HG03469 (cell line): Measurements from ENCODE around the gene MRPL38.
"Not testable (repeated sequence)": the region's sequence is repeated elsewhere in the genome, so short reads cannot be mapped to it uniquely, and the experiment has no call there.

Source experiments
- ATAC-seq: cut with Tn5 transposase; IDR thresholded peaks from one replicate; pipeline ENCODE4 v1.9.1; 2021; ENCODE audit warnings: mild to moderate bottlenecking, moderate library complexity, moderate number of reproducible peaks; ENCODE audit not compliant: unreplicated experiment

MRPL38 gene

DNA sequence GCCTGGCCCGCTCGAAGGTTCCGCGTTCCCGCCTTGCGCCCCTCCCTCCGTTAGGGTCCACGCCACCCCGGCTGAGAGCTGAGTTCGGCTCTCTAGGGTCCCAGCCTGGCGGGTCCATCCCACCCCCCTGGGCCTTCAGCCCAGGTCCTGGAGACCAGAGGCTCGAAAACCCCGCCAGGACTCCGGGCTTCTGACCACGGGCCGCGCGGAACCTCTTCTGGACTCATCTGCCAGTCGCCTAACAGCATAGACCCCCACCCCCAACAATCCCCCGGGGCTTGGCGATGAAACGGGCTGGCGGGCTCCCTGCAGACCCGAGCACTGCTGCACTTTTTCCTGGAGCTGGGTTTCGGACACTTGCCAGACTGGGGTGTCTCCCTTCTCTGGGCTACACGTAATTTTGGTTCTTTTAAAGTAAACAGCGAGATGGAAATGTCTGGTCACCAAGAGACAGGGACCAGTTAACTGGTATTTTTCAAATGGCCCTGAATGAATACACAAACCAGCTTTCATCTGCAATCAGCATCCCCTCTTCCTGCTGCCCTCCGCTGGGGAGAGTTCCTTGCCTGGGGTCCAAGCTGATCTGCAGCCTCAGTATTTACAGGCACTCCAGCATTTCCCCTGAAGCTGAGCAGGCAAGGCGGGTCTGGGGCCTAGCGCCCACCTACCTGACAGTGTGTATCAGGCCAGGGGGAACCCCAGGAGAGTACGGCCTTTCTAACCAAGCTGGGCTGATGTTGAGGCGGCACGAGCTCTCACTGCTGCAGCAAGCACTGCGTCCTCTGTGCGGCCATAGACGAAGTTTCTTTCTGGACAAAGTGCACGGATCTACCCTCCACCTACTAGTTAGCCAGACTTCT lies 7.3 kb downstream of the MRPL38 start:
- ATAC-seq, result no peak

DNA sequence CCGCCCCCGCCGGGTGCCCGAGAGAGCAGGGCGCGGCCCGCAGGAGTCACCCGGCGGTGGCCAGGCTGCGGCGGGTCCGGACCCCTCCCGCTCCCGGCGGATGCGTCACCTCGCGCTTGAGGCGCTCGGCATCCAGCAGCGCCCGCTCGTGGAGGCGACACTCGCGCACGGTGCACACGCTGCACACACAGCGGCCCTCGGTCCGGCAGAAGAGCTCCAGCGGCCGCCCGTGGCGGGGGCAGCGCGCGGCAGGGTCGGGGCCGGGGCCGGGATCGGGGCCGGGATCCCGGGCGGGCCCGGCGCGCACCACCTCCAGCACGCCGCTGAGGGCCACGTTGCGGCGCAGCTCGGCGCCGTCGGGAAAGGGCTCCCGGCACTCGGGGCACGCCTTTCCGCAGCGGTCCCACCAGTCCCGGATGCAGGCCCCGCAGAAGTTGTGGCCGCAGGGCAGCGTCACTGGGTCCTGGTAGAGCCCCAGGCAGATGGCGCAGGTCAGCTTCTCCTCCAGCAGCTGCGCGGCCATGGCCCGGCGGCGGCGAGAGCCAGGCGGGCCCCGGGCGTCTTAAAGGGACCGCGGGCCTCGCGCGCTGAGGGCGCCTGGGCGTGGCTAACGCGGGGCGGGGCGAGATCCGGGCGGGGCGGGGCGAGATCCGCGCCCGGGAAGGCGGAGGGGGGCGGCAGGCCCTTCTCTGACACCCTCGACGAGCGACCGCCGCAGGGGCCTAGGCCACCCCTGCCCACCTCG lies 8.1 kb downstream of the MRPL38 start, which contains the start of gene TRIM65:
TRIM65 (minus strand) TSS at position 537 of the 745 bp plus-strand sequence; CDS start at position 523, 14 bp downstream.
- ATAC-seq, result no peak

- no peak for ATAC-seq
Observed at GRCh38 chr17:75895370-75896155, 9.1 kb downstream of the MRPL38 start.

DNA sequence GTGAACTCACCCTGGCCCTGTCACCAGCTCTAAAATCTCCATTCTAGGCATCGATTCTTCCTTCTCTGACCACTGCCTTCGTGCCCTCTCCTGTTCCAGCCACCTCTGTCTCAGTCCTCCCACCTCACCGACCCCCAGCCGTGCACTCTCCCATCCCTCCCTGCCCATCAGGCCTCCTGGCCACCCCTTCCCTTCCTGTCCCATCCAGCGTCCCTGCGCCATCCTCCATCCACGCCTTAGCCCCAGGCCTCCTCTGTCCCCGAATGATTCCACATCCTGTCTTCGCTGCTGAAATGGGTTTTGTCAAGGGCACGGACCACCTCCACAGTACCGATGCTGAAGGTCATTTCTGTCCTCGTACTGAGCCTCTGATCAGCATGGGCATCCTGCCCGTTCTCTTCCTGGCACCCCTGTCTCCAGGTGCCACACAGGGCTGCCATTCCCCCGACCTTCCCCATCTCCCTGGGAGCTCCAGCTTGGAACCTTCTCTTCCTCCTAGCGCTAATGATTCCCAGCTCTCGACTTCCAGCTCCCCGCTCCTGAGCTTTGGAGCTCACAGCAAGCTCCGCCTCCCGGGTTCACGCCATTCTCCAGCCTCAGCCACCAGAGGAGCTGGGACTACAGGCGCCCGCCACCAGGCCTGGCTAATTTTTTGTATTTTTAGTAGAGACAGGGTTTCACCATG lies 10.5 kb downstream of the MRPL38 start:
- ATAC-seq, result no peak

DNA sequence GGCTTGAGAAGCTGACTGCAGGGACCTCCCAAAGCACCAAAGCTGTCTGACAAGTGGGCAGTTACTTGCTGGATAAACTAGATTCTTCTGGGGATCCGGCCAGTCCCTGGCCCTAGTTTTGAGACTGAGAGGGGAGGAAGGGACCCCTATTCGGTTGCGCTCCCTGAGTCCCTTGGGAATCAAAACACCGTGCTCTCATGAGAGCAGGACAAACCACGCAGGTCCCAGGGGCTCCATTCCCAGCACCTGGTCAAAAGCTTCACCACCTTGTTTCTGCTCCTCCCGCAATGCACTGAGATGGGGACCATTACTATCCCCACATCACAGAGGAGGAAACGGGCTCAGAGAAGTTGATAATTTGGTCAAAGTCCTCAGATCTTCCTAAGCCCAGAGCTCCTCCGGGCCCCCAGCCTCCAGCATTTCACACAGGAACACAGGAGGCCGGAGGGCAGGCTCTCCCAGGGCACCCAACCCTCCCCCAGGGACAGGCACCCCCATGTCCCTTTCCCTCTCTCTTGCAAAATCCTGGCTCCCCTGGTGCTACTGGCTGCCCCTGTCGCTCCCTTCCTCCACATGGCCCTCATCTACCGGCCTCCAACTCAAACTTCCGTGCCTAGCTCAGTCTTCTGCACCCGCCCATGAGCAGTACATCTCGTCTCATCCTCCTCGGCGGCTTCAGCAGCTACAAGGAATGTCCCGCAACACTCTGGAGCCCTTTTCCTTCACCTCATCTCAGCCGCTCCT lies 11.2 kb downstream of the MRPL38 start:
- no peak for ATAC-seq

- no peak for ATAC-seq
Observed at GRCh38 chr17:75892556-75893224, 12.0 kb downstream of the MRPL38 start.

- no peak for ATAC-seq
Observed at GRCh38 chr17:75891605-75892555, 12.8 kb downstream of the MRPL38 start.

DNA sequence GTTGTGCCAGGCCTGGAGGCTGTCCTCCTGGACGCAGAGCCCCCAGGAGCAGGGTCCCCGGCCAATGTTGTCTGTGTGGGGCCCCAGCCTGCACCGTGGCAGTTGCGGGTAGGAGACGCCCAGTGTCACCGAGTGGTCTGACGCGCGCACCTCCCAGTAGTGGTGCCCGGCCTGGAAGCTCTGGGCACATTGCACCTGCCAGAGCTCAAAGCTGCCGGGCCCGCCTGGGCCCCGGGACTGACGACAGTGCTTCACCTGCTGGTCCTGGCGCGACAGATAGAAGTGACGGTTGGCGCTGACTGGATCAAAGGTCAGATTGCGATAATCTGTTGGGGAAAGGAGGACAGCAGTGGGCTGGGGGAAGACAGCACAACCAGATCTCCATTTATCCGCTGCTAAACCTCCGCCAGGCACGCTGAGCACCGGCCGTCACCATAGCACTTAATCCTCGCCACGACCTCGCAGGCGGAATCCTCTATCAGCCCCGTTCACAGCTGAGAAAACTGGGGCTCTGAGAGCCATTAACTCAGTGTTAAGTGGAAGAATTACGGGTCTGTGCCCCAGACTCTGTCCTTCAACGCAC lies 13.6 kb downstream of the MRPL38 start:
- ATAC-seq, result no peak

DNA sequence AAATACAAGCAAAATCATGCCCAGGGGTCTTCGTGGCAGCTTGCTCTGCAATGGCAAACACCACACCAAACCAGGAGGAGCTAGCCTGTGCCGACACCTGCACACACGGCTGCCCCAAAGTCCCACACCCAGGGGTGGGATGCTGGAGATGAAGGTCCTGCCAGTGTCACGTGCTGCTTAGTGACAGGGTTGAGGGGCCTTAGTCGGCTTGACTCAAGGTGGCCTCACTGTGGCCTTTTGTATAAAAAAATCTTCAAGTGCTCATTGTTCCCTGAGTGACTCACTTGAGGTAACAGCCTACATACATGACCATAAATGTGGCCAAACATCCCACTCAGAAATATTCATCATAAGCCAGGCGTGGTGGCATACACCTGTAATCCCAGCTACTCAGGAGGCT lies 15.2 kb downstream of the MRPL38 start:
- no peak for ATAC-seq

DNA sequence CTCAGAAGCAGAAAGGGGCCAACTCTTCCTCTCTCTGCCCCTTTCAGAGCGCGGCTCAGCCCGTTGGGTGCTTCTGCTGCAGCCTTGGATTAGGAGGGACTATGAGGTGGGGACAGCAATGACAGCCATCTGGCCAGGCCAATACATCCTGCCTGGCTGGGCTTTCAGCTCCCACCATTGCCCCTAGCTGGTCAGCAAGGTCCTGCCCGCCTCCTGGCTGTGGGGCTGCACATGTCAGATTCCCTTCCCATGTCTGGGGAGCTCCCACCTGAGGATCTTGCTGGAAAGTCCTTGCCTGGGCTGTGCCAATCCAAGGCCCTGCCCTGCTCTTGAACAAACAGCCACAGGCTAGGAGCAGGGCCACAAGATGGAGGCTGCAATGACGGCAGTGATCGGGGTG lies 16.2 kb downstream of the MRPL38 start:
- ATAC-seq, result no peak

DNA sequence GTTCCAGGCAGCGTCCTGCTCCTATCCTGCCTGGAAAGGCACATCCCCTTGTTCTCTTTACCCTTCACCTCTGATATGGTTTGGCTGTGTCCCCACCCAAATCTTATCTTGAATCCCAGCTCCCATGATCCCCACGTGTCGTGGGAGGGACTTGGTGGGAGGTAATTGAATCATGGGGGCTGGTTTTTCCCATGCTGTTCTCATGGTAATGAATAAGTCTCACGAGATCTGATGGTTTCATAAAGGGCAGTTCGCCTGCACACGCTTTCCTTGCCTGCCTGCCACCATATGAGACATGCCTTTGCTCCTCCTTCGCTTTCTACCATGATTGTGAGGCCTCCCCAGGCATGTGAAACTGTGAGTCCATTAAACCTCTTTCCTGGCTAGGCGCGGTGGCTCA lies 18.8 kb downstream of the MRPL38 start:
- not testable (repeated sequence) for ATAC-seq

- no peak for ATAC-seq
Observed at GRCh38 chr17:75885431-75885830, 19.3 kb downstream of the MRPL38 start.

GRCh38 chr17:75881678-75882454 lies 22.8 kb downstream of the MRPL38 start:
- ATAC-seq, result no peak

- ATAC-seq, result no peak
Observed at GRCh38 chr17:75880266-75880665, 24.4 kb downstream of the MRPL38 start.

- ATAC-seq, result no peak
Observed at GRCh38 chr17:75878174-75878998, 26.3 kb downstream of the MRPL38 start, which contains the start of gene TRIM47. Gene TRIM47 (minus strand): TSS chr17:75878581. CDS start chr17:75878548, 33 bp downstream.

DNA sequence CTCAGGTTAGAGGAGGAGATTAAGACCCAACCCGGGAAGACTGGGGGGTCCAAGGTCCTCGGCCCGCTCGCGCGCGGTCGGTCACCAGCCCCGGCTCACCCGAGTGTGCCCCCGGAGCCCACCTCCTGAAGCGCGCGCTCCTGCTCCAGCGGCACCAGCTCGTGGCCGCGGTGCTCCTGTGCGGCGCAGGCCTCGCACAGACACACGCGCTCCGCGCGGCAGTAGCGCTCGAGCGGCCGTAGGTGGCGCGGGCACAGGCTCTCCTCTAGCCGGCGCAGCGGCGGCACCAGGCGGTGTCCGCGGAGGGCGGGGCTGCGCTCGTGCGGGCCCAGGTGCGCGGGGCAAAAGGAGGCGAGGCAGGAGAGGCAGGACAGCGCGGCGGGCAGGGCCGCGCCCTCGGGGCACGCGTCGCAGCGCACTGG lies 26.9 kb downstream of the MRPL38 start:
- no peak for ATAC-seq
